ENCODE results near the gene IPO13.

The IPO13 gene

DNA sequence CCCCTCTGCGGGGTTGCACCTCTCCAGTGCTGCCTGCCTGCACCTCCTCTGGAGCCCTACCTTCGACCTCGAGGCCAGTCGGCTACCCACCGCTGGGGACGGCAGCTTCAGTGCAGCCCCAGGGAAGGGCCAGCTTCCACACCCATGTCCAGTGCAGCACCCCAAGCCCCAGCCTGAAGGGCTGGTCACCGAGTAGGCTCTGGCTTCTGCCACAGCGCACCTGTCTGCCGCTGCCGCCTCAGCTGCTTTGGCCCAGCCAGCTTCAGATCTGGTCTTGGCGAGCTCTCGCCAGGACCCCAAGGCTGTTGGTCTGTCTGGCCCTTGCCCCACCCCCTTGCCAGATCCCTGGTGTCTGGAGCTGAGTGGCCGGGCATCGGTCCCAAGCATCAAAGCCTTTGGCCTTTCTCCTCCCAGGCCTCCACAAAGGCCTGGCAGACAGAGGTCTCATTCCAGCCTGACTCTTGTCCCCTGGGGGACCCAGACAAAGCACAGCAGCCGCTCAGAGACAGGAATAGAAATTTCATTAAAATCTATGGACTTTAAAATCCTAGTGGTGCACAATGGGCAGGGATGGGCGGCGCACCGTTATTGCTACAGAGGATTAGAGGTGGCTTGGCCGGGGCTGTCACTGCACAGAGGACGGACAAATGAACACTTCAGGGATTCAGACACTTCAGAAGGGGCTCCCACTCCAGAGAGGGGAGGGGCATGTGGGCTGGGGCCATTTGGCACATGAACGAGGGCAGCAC, 49.4 kb downstream of the IPO13 start:
- in situ Hi-C loops (cut with HindIII; ENCODE audit: low sequenced_read_pairs) = no loop called here
- DNase-seq (ENCODE audit: low read depth, low spot score) = no peak
- no peak overlapping the region for H3K4me3 ChIP-seq (ENCODE audit: low read depth, low read length)
- TF ChIP-seq, protein P1, sequence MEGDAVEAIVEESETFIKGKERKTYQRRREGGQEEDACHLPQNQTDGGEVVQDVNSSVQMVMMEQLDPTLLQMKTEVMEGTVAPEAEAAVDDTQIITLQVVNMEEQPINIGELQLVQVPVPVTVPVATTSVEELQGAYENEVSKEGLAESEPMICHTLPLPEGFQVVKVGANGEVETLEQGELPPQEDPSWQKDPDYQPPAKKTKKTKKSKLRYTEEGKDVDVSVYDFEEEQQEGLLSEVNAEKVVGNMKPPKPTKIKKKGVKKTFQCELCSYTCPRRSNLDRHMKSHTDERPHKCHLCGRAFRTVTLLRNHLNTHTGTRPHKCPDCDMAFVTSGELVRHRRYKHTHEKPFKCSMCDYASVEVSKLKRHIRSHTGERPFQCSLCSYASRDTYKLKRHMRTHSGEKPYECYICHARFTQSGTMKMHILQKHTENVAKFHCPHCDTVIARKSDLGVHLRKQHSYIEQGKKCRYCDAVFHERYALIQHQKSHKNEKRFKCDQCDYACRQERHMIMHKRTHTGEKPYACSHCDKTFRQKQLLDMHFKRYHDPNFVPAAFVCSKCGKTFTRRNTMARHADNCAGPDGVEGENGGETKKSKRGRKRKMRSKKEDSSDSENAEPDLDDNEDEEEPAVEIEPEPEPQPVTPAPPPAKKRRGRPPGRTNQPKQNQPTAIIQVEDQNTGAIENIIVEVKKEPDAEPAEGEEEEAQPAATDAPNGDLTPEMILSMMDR (IDR thresholded peaks at IDR 0.05; ENCODE audit: low read depth, low read length) = no peak

GRCh38 chr1:43996733-43997115, 50.0 kb downstream of the IPO13 start:
- TF ChIP-seq, protein P1 (IDR thresholded peaks at IDR 0.05; ENCODE audit: low read depth, low read length) = no peak

DNA sequence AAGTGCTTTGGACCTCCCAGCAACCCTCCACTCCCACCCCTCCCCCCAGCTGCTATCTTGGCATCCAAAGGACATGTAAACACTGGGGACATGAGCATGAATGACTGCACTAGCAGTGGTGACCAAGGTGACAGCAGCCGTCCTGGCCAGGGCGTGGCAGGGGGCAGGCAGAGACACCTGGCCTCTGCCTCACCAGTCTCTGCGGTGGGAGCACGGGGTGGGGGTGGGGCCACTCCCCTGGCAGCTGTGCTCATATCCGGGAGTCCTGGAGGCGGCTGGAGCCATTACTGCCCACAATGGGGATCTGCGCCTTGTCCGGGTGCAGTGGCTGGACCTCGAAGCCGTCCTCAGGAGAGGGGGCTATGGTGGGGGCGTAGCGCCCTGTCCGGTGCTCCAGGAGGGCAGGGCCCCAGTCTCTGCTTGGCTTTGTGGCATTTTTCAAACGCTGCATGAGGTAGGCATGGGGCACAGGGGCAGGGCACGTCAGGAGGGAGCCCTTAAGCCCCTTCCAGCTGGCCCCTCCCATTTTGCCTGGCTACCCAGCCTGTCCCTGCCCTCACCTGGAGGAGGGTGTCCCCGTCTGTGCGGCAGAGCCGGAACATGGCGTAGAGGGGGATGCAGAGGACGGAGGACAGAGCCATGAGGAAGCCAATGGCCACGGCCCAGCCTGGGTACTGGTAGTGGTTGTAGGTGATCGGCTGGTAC, 50.7 kb downstream of the IPO13 start:
- in situ Hi-C loops (cut with HindIII; ENCODE audit: low sequenced_read_pairs) = no loop called here
- no peak for DNase-seq (ENCODE audit: low read depth, low spot score)
- TF ChIP-seq, protein P1 (IDR thresholded peaks at IDR 0.05; ENCODE audit: low read depth, low read length) = no peak
- no peak overlapping the region for H3K4me3 ChIP-seq (ENCODE audit: low read depth, low read length)

More at GRCh38 chr1:43996733-43997115, 50.0 kb downstream of the IPO13 start:
- in situ Hi-C loops (cut with HindIII; ENCODE audit: low sequenced_read_pairs) = no loop called here
- DNase-seq (ENCODE audit: low read depth, low spot score) = no peak
- no peak overlapping the region for H3K4me3 ChIP-seq (ENCODE audit: low read depth, low read length)

GRCh38 chr1:43998000-43998378, 51.2 kb downstream of the IPO13 start:
- no peak overlapping the region for H3K4me3 ChIP-seq (ENCODE audit: low read depth, low read length)
- TF ChIP-seq, protein P1 (IDR thresholded peaks at IDR 0.05; ENCODE audit: low read depth, low read length) = no peak
- in situ Hi-C loops (cut with HindIII; ENCODE audit: low sequenced_read_pairs) = no loop called here
- DNase-seq (ENCODE audit: low read depth, low spot score) = no peak

DNA sequence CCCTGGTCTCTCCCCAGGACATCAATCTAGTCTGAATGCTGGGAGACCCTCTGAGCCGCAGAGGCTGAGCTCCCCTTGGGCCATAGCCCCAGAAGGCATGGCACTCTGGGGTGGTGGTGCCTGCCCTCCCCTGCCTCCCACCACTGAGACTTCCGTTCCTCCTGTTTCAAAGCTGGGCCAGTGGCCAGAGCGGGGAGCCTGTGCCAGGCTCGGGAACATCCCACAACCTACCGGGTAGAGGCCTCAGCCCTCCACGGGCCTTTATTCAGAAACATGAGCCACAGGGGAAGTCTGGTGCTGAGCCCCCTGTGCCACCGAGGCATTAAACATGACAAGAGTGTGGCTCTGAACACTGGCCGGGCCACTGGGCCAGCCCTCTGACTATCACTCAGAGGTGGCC, 52.7 kb downstream of the IPO13 start:
- in situ Hi-C loops (cut with HindIII; ENCODE audit: low sequenced_read_pairs) = no loop called here
- H3K4me3 ChIP-seq (ENCODE audit: low read depth, low read length) = no peak overlapping the region
- no peak for DNase-seq (ENCODE audit: low read depth, low spot score)
- TF ChIP-seq, protein P1 (IDR thresholded peaks at IDR 0.05; ENCODE audit: low read depth, low read length) = no peak

GRCh38 chr1:44000122-44000665, 53.4 kb downstream of the IPO13 start:
- TF ChIP-seq, protein P1 (IDR thresholded peaks at IDR 0.05; ENCODE audit: low read depth, low read length) = no peak
- DNase-seq (ENCODE audit: low read depth, low spot score) = no peak
- no peak overlapping the region for H3K4me3 ChIP-seq (ENCODE audit: low read depth, low read length)
- in situ Hi-C loops (cut with HindIII; ENCODE audit: low sequenced_read_pairs) = no loop called here
